NCI-H69 (cell line): ENCODE measurements around the gene SLC29A3.

Source experiments
- DNase-seq: peaks from one replicate; lab custom pipeline; 2025; lab: John Stamatoyannopoulos, UW

SLC29A3 gene

GRCh38 chr10:71369602-71370001 is 50.5 kb downstream of the SLC29A3 start:
- no peak for DNase-seq

- DNase-seq = no peak
Measured at GRCh38 chr10:71370031-71370430, 51.0 kb downstream of the SLC29A3 start.

- no peak for DNase-seq
Measured at GRCh38 chr10:71371750-71372166, 52.7 kb downstream of the SLC29A3 start.

- no peak for DNase-seq
Measured at GRCh38 chr10:71372882-71373495, 53.9 kb downstream of the SLC29A3 start.

- DNase-seq = no peak
Measured at GRCh38 chr10:71374481-71375233, 55.6 kb downstream of the SLC29A3 start.

- no peak for DNase-seq
Measured at GRCh38 chr10:71375952-71376351, 56.9 kb downstream of the SLC29A3 start.

- no peak for DNase-seq
Measured at GRCh38 chr10:71378336-71379117, 59.5 kb downstream of the SLC29A3 start.

- no peak for DNase-seq
Measured at GRCh38 chr10:71379118-71379766, 60.2 kb downstream of the SLC29A3 start.

- DNase-seq = no peak
Measured at GRCh38 chr10:71380841-71381240, 61.8 kb downstream of the SLC29A3 start.

GRCh38 chr10:71381611-71382010 is 62.6 kb downstream of the SLC29A3 start:
- no peak for DNase-seq

GRCh38 chr10:71382028-71382427 is 63.0 kb downstream of the SLC29A3 start:
- no peak for DNase-seq

GRCh38 chr10:71382757-71383156 is 63.7 kb downstream of the SLC29A3 start:
- DNase-seq = no peak

GRCh38 chr10:71383972-71384687 is 65.1 kb downstream of the SLC29A3 start:
- peak; percentile 58 for DNase-seq

- DNase-seq = no peak
Measured at GRCh38 chr10:71388171-71388570, 69.1 kb downstream of the SLC29A3 start.

GRCh38 chr10:71388583-71389310 is 69.7 kb downstream of the SLC29A3 start:
- no peak for DNase-seq

- no peak for DNase-seq
Measured at GRCh38 chr10:71389768-71390460, 70.9 kb downstream of the SLC29A3 start.

- peak; percentile 30 for DNase-seq
Measured at GRCh38 chr10:71390461-71390835, 71.4 kb downstream of the SLC29A3 start.

- DNase-seq = no peak
Measured at GRCh38 chr10:71390921-71391690, 72.0 kb downstream of the SLC29A3 start.

- no peak for DNase-seq
Measured at GRCh38 chr10:71391701-71392100, 72.6 kb downstream of the SLC29A3 start.

GRCh38 chr10:71392292-71392691 is 73.2 kb downstream of the SLC29A3 start:
- DNase-seq = no peak
